Uterine smooth muscle cell (primary cell): ENCODE data around the gene ARSJ. TPM values are rescaled to one million over a fixed set of nuclear protein-coding genes. Genes with fewer than 3 reads are reported as not detected.

Experiments used
- total RNA-seq: library from RNA; depleted of rRNA; stranded (reverse); fragments of >200 nt; gene quantifications from 2 replicates; pipeline ENCODE4 v1.2.3, GENCODE V29; 2014

ARSJ gene
- 36.7 and 40.9 TPM in 2 replicates for total RNA-seq

DNA sequence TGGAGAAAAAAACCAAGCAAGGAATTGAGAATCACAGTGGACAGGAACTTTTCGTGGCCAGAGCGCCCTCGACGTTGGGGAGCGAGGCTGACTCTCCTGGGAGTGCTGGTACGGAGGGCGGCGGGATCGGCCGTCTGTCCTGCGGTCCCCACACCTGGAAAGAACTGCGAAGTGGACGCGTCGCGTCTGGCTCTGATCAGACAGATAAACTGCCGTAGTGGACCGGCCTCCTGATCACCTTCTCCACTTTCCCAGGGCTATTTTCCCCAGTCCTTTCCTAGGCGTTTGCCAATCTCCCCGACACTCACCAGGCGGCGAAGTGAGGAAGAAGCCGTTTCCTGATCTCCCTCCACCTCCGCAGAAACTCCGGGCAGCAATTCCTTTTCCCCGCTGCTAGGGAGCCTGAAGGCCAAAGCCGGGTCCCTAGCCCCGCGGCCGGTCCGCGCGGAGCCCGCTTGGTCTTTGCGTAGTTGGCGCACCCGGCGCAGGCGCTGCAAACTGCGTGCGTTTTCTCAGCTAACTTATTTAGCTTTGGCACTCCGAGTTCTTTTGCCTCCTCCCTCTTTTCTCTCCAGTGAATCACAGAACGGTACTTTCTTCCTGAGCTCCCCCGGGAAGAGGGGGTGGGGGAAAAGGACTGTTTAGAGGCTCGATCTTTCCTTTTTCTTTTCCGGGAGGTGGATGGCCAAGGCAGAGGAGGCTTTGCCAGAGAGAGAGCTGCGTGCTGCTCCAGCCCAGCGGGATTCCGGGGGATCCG lies at the start of gene ARSJ:
Gene ARSJ (minus strand): TSS at position 500 of the 757 bp plus-strand sequence. CDS start 813 bp downstream, outside the sequence.

Other genes with a start within 250 kb of the ARSJ start
- gene CAMK2D, start 217.9 kb downstream of the ARSJ start, total RNA-seq = 107 and 149 TPM in 2 replicates